ENCODE results near the gene IL9. TPM values are rescaled to one million over a fixed set of nuclear protein-coding genes. Genes with fewer than 3 reads are reported as not detected.

The IL9 gene
- total RNA-seq, 1 donor from 2014 or later = not detected

GRCh38 chr5:135843571-135844337 lies 51.9 kb downstream of the IL9 start:
- no peak for DNase-seq (ENCODE audit: extremely low read depth, low read depth, low spot score)

GRCh38 chr5:135842737-135843136 lies 52.9 kb downstream of the IL9 start:
- DNase-seq (ENCODE audit: extremely low read depth, low read depth, low spot score) = no peak

Other genes with a start within 250 kb of the IL9 start
- not detected in 2 replicates for gene SLC25A48, start 61.2 kb downstream of the IL9 start, total RNA-seq
- not detected in 2 replicates for gene LECT2, start 59.1 kb upstream of the IL9 start, total RNA-seq
- gene TGFBI, start 133.1 kb upstream of the IL9 start, total RNA-seq = 110 and 125 TPM in 2 replicates
- gene SMAD5, start 237.0 kb upstream of the IL9 start, total RNA-seq = 42.6 and 50.6 TPM in 2 replicates

Measured in glomerular endothelial cell (primary cell).